ENCODE data around the gene SIRPG. TPM values are rescaled to one million over a fixed set of nuclear protein-coding genes. Genes with fewer than 3 reads are reported as not detected.

SIRPG gene
- total RNA-seq, 1 experiment from 2014 or later, result 2.1 TPM

DNA sequence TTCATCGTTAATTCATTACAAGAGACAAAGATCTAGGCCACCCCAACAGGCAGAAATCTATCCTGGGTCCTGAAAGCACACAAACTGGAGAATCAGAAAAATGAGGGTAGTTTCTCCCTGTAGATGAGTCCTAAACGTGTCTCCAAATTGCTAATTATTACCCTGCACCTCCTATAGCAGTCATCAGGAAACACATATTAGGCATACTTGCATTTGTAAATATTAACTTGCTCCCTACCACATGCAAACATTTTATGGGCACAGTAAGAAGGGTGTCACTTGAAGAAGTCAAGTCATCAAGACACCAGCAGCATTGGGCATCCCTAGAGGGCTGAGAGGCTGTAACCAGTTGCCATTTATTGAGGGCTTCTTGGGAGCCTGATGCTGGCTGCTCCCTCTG, 19.8 kb downstream of the SIRPG start:
- BruUV-seq (replicated peaks), result no TSS peak
- intact Hi-C loops (cut with micrococcal nuclease; ENCODE audit: unreplicated experiment), result no loop called here
- Histone ChIP-seq H3K36me3 (ENCODE audit: low read depth) (no peaks in the 10 kb centered on the region), H4K20me1 (ENCODE audit: insufficient read depth) (no peaks in the 10 kb centered on the region), H3K4me1 (replicated peaks; ENCODE audit: insufficient read depth) (peaks cover 18% of the 10 kb centered on the region), H3K9me3 (ENCODE audit: insufficient read depth, low read depth) (peaks cover 8% of the 10 kb centered on the region), H3K4me3 (no peak overlapping the region), H3K79me2 (ENCODE audit: low read depth) (no peaks in the 10 kb centered on the region), H3K27me3 (ENCODE audit: insufficient read depth, low read depth) (no peaks in the 10 kb centered on the region), H2AFZ (no peak overlapping the region), H3K9me2 (ENCODE audit: insufficient read depth) (no peaks in the 10 kb centered on the region), H3F3A (ENCODE audit: insufficient read depth, low read depth) (peaks cover 8% of the 10 kb centered on the region), H3K4me2 (no peak overlapping the region), H3K27ac (no peak overlapping the region)
- ChIA-PET CTCF (no interaction called here), POLR2A (ENCODE audit: unreplicated experiment) (no interaction called here)
- DNase-seq, result no peak
- TF ChIP-seq EZH2 (IDR thresholded peaks at IDR 0.05; ENCODE audit: low read depth), result no peak
- TF ChIP-seq, protein P1, sequence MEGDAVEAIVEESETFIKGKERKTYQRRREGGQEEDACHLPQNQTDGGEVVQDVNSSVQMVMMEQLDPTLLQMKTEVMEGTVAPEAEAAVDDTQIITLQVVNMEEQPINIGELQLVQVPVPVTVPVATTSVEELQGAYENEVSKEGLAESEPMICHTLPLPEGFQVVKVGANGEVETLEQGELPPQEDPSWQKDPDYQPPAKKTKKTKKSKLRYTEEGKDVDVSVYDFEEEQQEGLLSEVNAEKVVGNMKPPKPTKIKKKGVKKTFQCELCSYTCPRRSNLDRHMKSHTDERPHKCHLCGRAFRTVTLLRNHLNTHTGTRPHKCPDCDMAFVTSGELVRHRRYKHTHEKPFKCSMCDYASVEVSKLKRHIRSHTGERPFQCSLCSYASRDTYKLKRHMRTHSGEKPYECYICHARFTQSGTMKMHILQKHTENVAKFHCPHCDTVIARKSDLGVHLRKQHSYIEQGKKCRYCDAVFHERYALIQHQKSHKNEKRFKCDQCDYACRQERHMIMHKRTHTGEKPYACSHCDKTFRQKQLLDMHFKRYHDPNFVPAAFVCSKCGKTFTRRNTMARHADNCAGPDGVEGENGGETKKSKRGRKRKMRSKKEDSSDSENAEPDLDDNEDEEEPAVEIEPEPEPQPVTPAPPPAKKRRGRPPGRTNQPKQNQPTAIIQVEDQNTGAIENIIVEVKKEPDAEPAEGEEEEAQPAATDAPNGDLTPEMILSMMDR (conservative IDR thresholded peaks at IDR 0.05), result no peak

DNA sequence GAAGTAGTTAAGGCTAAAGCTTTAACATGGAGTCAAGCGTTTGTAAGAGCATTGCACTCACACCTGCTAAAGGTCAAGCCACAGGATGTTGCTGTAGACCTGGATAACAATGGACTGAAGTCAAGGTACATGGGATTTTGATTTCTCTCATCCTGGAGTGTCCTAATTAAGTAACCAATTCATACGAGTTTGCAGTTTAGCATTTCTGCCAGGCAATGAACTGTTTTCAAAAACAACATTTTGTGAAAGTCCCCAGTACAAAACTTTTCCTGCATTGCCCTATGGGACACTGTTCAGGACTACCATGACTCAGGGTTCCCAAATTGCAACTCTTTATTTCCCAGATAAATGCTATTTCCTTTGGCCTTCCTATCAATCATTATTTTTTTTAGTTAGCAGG, 20.4 kb downstream of the SIRPG start:
- Histone ChIP-seq H3K27me3 (ENCODE audit: insufficient read depth, low read depth) (no peaks in the 10 kb centered on the region), H2AFZ (no peak overlapping the region), H3K36me3 (ENCODE audit: low read depth) (no peaks in the 10 kb centered on the region), H4K20me1 (ENCODE audit: insufficient read depth) (no peaks in the 10 kb centered on the region), H3K4me3 (no peak overlapping the region), H3K4me1 (replicated peaks; ENCODE audit: insufficient read depth) (peaks cover 22% of the 10 kb centered on the region), H3K9me2 (ENCODE audit: insufficient read depth) (no peaks in the 10 kb centered on the region), H3K79me2 (ENCODE audit: low read depth) (no peaks in the 10 kb centered on the region), H3K27ac (no peak overlapping the region), H3K9me3 (ENCODE audit: insufficient read depth, low read depth) (peaks cover 10% of the 10 kb centered on the region), H3K4me2 (no peak overlapping the region), H3F3A (ENCODE audit: insufficient read depth, low read depth) (peaks cover 13% of the 10 kb centered on the region)
- CTCF ChIA-PET, result interaction anchor here (0.5 kb wide), 1 partner anchor 314 kb away, joined by 3 read pairs; no protein-coding TSS in a partner anchor
- intact Hi-C loops (cut with micrococcal nuclease; ENCODE audit: unreplicated experiment), result no loop called here
- no TSS peak for BruUV-seq (replicated peaks)
- TF ChIP-seq, protein P1 (conservative IDR thresholded peaks at IDR 0.05), result no peak
- TF ChIP-seq EZH2 (IDR thresholded peaks at IDR 0.05; ENCODE audit: low read depth), result no peak
- DNase-seq, result no peak
- POLR2A ChIA-PET (ENCODE audit: unreplicated experiment), result no interaction called here

DNA sequence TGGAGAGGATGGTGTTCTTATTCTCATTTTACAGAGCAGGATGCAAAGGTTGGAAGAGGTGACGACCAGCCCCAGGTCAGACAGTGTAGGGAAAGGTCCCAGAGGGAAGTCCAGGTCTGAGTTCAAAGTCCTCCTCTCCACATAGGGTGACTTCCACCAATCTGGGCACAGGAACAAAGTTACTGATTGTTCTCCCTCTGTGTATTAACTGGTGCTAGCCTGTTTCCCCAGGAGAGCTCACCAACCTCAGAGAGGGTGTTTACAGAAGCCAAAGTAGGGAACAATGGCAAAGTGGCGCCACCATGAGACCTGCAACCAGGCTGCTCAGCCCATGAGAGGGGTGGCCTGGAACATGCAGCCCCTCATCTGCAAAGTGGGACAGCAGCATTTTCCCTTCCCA, 21.0 kb downstream of the SIRPG start:
- no peaks in the 10 kb centered on the region for H4K20me1 ChIP-seq (ENCODE audit: insufficient read depth)
- no peaks in the 10 kb centered on the region for H3K9me2 ChIP-seq (ENCODE audit: insufficient read depth)
- no peaks in the 10 kb centered on the region for H3K27me3 ChIP-seq (ENCODE audit: insufficient read depth, low read depth)
- H3K79me2 ChIP-seq (ENCODE audit: low read depth), result no peaks in the 10 kb centered on the region
- peaks cover 28% of the 10 kb centered on the region for H3K4me1 ChIP-seq (replicated peaks; ENCODE audit: insufficient read depth)
- peaks cover 19% of the 10 kb centered on the region for H3F3A ChIP-seq (ENCODE audit: insufficient read depth, low read depth)
- CTCF ChIA-PET, result no interaction called here
- peaks cover 10% of the 10 kb centered on the region for H3K9me3 ChIP-seq (ENCODE audit: insufficient read depth, low read depth)
- H2AFZ ChIP-seq, result no peak overlapping the region
- no peaks in the 10 kb centered on the region for H3K36me3 ChIP-seq (ENCODE audit: low read depth)
- TF ChIP-seq, protein P1 (conservative IDR thresholded peaks at IDR 0.05), result no peak
- TF ChIP-seq EZH2 (IDR thresholded peaks at IDR 0.05; ENCODE audit: low read depth), result no peak
- intact Hi-C loops (cut with micrococcal nuclease; ENCODE audit: unreplicated experiment), result no loop called here
- POLR2A ChIA-PET (ENCODE audit: unreplicated experiment), result no interaction called here
- no peak for DNase-seq
- no peak overlapping the region for H3K27ac ChIP-seq
- no peak overlapping the region for H3K4me3 ChIP-seq
- no TSS peak for BruUV-seq (replicated peaks)
- no peak overlapping the region for H3K4me2 ChIP-seq

All from PC-9 (cell line).